CD4-positive, alpha-beta T cell (primary cell): ENCODE measurements around the gene KDELR3. TPM values are rescaled to one million over a fixed set of nuclear protein-coding genes. Genes with fewer than 3 reads are reported as not detected.

ENCODE experiments used
- ATAC-seq: fragments of 200-7000 bp; cut with Tn5 transposase; one replicate; pipeline ENCODE4 v1.10.0; 2022; ENCODE audit warnings: mild to moderate bottlenecking; ENCODE audit not compliant: poor library complexity
- CTCF ChIA-PET: fragments of 350-600 bp; sonication (Branson Sonifier 250); formaldehyde crosslinking; loops from one replicate; lab custom pipeline; 2021; ENCODE audit warnings: antibody characterized with exemption, inconsistent platforms; lab: Charles Lee
- POLR2A ChIA-PET: fragments of 350-600 bp; sonication (Branson Sonifier 250); formaldehyde crosslinking; loops from one replicate; lab custom pipeline; 2021; ENCODE audit warnings: antibody characterized with exemption, inconsistent platforms; lab: Charles Lee
- DNase-seq, 14 experiments: peaks; one replicate each; pipeline ENCODE4 v3.0.0-alpha.2; 2013 to 2020; ENCODE audit warnings: mixed read lengths in 2 of 14
- H3K27ac ChIP-seq, 2 donors: one replicate each; pipeline versions ENCODE4 v1.5.1 to v1.7.0; 2013; ENCODE audit warnings: low read length in 2 of 2, low read depth in 1 of 2, mild to moderate bottlenecking in 1 of 2
- H3K27me3 ChIP-seq, 2 experiments: 1 replicate in 1 of 2; 2 replicates in 1 of 2; pipeline versions ENCODE4 v1.6.1 to v1.7.0; 2013; ENCODE audit warnings: low read length in 2 of 2, control low read depth in 1 of 2, mild to moderate bottlenecking in 1 of 2, moderate library complexity in 1 of 2; ENCODE audit not compliant: insufficient read depth in 2 of 2, control insufficient read depth in 1 of 2
- H3K36me3 ChIP-seq: one replicate; pipeline ENCODE4 v1.6.1; 2013; ENCODE audit warnings: low read length, control low read depth; ENCODE audit not compliant: insufficient read depth
- H3K4me1 ChIP-seq: one replicate; pipeline ENCODE4 v1.6.1; 2013; ENCODE audit warnings: low read length, control low read depth; ENCODE audit not compliant: insufficient read depth
- H3K4me3 ChIP-seq: one replicate; pipeline ENCODE4 v1.5.1; 2013; ENCODE audit warnings: mild to moderate bottlenecking, low read length, moderate library complexity
- H3K9me3 ChIP-seq, 2 experiments: 1 replicate in 1 of 2; 2 replicates in 1 of 2; pipeline versions ENCODE4 v1.6.1 to v1.7.0; 2013; ENCODE audit warnings: low read length in 2 of 2, mild to moderate bottlenecking in 2 of 2, control low read depth in 1 of 2, moderate library complexity in 1 of 2; ENCODE audit not compliant: control insufficient read depth in 1 of 2, insufficient read depth in 1 of 2
- H3K27ac Mint-ChIP-seq: one replicate; pipeline ENCODE4 v1.8.0; 2020; ENCODE audit warnings: mixed read lengths
- H3K27me3 Mint-ChIP-seq: one replicate; pipeline ENCODE4 v1.8.0; 2021; ENCODE audit warnings: mixed read lengths
- H3K36me3 Mint-ChIP-seq: one replicate; pipeline ENCODE4 v1.8.0; 2021; ENCODE audit warnings: low read depth, mixed read lengths
- H3K4me1 Mint-ChIP-seq: one replicate; pipeline ENCODE4 v1.8.0; 2021; ENCODE audit warnings: low read depth, mixed read lengths
- H3K4me3 Mint-ChIP-seq: one replicate; pipeline ENCODE4 v1.8.0; 2020; ENCODE audit warnings: mild to moderate bottlenecking, mixed read lengths
- H3K9me3 Mint-ChIP-seq: one replicate; pipeline ENCODE4 v1.8.0; 2020; ENCODE audit warnings: mixed read lengths
- intact Hi-C, 2 experiments: fragments of 100-400 bp; cut with DNase I in 1 of 2; cut with micrococcal nuclease in 1 of 2; formaldehyde crosslinking; loops; one replicate each; pipeline versions ENCODE4 v1.15.1 to v1.9.0; 2023 to 2025; cut with DNase I, micrococcal nuclease
- total RNA-seq, 174 experiments: library from RNA in 2 of 174; stranded (reverse) in 2 of 174; gene quantifications; one replicate each; pipeline ENCODE4 v1.2.3 and lab custom pipeline; 2021 to 2026
- TF ChIP-seq, protein P1 (sequence below): fragments of 200-600 bp; IDR thresholded peaks from one replicate; pipeline ENCODE4 v1.8.0; 2022; ENCODE audit warnings: antibody characterized with exemption, mild to moderate bottlenecking

The KDELR3 gene
- total RNA-seq, 2 experiments from 2014 or later: not detected

DNA sequence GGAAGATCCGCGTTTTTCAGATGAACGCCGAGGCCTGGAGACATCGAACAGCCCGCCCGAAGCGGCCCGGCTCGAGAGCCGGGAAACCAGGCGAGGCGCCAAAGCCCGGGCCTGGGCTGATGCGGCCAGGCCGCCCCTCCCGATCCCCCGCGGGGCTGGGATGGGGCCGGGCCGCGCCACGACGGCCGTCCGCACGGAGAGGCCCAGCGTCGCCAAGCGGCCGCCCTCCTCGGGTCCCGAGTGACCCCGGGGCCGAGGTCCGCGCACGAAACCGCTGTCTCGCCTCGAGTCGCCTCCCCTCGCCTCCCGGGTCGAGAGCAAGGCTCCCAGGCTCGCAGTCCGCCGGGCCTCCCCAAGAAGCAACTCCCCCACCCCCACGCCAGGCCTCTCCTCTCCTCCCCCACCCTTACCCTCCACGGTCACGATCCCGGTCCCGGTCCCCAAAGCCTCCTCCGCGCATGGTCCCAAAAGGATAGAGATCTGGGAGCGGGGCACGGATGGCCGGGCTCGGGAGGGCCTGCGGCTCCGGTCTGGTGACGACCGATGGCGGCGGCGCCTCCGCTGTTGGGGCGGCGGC, 37.7 kb downstream of the KDELR3 start:
- TF ChIP-seq, protein P1, sequence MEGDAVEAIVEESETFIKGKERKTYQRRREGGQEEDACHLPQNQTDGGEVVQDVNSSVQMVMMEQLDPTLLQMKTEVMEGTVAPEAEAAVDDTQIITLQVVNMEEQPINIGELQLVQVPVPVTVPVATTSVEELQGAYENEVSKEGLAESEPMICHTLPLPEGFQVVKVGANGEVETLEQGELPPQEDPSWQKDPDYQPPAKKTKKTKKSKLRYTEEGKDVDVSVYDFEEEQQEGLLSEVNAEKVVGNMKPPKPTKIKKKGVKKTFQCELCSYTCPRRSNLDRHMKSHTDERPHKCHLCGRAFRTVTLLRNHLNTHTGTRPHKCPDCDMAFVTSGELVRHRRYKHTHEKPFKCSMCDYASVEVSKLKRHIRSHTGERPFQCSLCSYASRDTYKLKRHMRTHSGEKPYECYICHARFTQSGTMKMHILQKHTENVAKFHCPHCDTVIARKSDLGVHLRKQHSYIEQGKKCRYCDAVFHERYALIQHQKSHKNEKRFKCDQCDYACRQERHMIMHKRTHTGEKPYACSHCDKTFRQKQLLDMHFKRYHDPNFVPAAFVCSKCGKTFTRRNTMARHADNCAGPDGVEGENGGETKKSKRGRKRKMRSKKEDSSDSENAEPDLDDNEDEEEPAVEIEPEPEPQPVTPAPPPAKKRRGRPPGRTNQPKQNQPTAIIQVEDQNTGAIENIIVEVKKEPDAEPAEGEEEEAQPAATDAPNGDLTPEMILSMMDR: no peak
- Histone ChIP-seq H3K4me1 (peaks cover 25% of the 10 kb centered on the region), H3K36me3 (peaks cover 29% of the 10 kb centered on the region), H3K27me3 (no peaks in the 10 kb centered on the region), H3K9me3 (no peaks in the 10 kb centered on the region), H3K27ac (peak overlapping the region; percentile 98 to 100), H3K4me3 (peak overlapping the region; percentile 69)
- DNase-seq (peak in 13 of 14 experiments; percentile 46 to 78 (median 53)), ATAC-seq (peak; percentile 16)
- ChIA-PET POLR2A (interaction anchor here (1.1 kb wide), 1 partner anchor 18 kb away, joined by 3 read pairs; no protein-coding TSS in a partner anchor), CTCF (no interaction called here)
- peak overlapping the region; percentile 100 for H3K4me3 Mint-ChIP-seq
- intact Hi-C loops: loop anchor here (1.0 to 10.0 kb wide), 7 partner anchors 15 to 196 kb away; partner anchors contain the start of genes DMC1 (in 2 of the 2), CBY1 (in 1 of the 2), FAM227A (in 1 of the 2) and TOMM22 (in 1 of the 2)
- no peaks in the 10 kb centered on the region for H3K27me3 Mint-ChIP-seq
- H3K4me1 Mint-ChIP-seq: peaks cover 62% of the 10 kb centered on the region
- H3K9me3 Mint-ChIP-seq: peaks cover 2% of the 10 kb centered on the region
- H3K27ac Mint-ChIP-seq: peak overlapping the region; percentile 99
- H3K36me3 Mint-ChIP-seq: peaks cover 57% of the 10 kb centered on the region

DNA sequence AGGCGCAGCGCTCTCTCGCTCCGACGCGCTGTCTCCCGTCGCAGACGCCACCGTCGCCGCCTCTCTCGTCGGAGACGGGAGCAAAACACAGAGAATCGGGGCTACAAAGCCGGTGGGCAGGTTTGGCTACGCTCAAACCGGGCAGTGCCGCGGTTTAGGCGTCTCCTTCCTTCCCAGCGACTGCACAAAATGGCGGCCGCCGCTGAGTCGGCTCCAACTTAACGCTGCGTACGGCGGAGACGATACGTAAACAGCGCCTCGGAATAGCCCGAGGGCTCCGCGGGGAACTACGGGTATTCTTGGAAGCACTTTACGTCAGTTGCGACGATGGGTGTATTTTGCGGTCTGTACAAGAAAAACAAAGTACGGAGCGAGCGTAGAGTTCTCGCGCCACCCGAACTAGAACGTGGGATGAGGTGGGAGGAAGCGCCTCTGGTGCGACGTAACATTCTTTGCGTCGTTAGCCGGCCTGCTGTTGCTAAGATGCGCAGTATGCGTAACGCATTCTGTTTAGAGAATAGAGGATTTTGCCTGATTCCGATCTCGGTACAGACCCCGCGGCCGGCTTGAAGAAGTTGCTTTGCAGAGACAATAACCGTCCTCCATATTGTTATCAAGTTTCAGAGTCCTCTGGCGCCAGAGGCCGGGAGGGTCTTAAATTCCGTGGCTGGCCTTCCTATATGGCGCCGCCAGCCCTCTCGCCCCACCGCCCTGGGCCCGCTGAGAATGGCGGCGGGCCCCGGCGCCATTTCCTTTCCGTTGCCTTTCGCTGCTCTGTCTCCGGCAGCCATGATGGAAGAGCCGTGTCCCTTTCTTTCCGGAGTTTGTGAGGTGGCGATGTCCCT, 38.4 kb downstream of the KDELR3 start, which contains the start of gene DDX17:
TSS of gene DDX17 (minus strand) at position 194 of the 845 bp plus-strand sequence.
- intact Hi-C loops: loop anchor here (1.0 to 10.0 kb wide), 7 partner anchors 16 to 195 kb away; partner anchors contain the start of genes DMC1 (in 2 of the 2), CBY1 (in 1 of the 2), FAM227A (in 1 of the 2) and TOMM22 (in 1 of the 2)
- H3K27ac ChIP-seq: peak within 1 kb of the TSS; percentile 98 to 100
- ChIA-PET POLR2A (interaction anchor here (0.6 to 1.8 kb wide), 12 partner anchors 7 to 508 kb away, joined by 3 to 10 read pairs (median 4); partner anchors contain the start of gene TOMM22), CTCF (no interaction called here)
- H3K9me3 Mint-ChIP-seq: peaks cover 2% of the 10 kb centered on the region
- peaks cover 57% of the 10 kb centered on the region for H3K4me1 Mint-ChIP-seq
- H3K36me3 Mint-ChIP-seq: peaks cover 50% of the 10 kb centered on the region
- TF ChIP-seq, protein P1: no peak
- no peaks in the 10 kb centered on the region for H3K27me3 Mint-ChIP-seq
- peak within 1 kb of the TSS; percentile 100 for H3K4me3 Mint-ChIP-seq
- H3K27me3 ChIP-seq: no peaks in the 10 kb centered on the region
- peak within 1 kb of the TSS; percentile 69 for H3K4me3 ChIP-seq
- peaks cover 25% of the 10 kb centered on the region for H3K4me1 ChIP-seq
- H3K36me3 ChIP-seq: peaks cover 23% of the 10 kb centered on the region
- H3K9me3 ChIP-seq: no peaks in the 10 kb centered on the region
- DNase-seq (peak; percentile 90 to 98 (median 94)), ATAC-seq (peak; percentile 88)
- H3K27ac Mint-ChIP-seq: peak within 1 kb of the TSS; percentile 99

DNA sequence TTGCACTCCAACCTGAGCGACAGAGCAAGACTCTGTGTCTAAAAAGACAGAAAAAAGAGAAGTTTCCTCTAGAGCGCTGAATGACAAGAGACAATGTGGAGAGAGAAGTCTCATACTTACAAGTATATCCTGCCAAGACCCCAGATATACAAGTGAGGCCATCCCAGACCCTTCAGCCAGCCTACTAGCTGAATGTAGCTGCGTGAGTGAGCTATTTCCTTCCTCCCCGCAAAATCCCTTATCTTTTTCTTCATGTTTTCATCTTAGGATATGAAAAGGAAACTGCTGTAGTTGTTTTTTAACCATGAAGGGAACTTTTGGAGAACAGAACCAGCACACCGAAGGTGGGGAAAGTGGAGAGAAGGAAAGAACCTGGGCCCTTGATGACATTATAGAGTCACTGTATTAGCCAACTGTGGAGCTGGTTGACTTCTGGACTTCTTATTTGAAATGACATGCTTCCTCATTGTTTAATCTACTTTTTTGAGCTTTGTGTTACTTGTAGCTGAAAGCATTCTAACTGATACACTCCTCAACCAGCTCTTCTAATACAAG, 42.6 kb downstream of the KDELR3 start:
- ChIA-PET CTCF (interaction anchor here (0.9 kb wide), 1 partner anchor 98 kb away, joined by 3 read pairs; no protein-coding TSS in a partner anchor), POLR2A (interaction anchor here (1.5 kb wide), 1 partner anchor 19 kb away, joined by 3 read pairs; no protein-coding TSS in a partner anchor)
- H3K36me3 ChIP-seq: no peaks in the 10 kb centered on the region
- ATAC-seq: no peak
- peaks cover 22% of the 10 kb centered on the region for H3K4me1 Mint-ChIP-seq
- H3K9me3 Mint-ChIP-seq: peaks cover 2% of the 10 kb centered on the region
- H3K27me3 ChIP-seq: no peaks in the 10 kb centered on the region
- H3K27me3 Mint-ChIP-seq: no peaks in the 10 kb centered on the region
- H3K4me3 ChIP-seq: no peak overlapping the region
- no peaks in the 10 kb centered on the region for H3K9me3 ChIP-seq
- H3K27ac Mint-ChIP-seq: no peak overlapping the region
- no peak overlapping the region for H3K27ac ChIP-seq
- H3K4me3 Mint-ChIP-seq: no peak overlapping the region
- intact Hi-C loops: loop anchor here (5.0 kb wide), 1 partner anchor 458 kb away; no protein-coding TSS in a partner anchor
- peaks cover 17% of the 10 kb centered on the region for H3K4me1 ChIP-seq
- peaks cover 9% of the 10 kb centered on the region for H3K36me3 Mint-ChIP-seq
- no peak for DNase-seq
- TF ChIP-seq, protein P1: no peak
